ES-I3 (cell line): ENCODE results near the gene MYO16.

ENCODE experiments used
- H3K36me3 ChIP-seq: 2 replicates; pipeline ENCODE4 v1.6.1; 2013; ENCODE audit warnings: mild to moderate bottlenecking, low read length, control low read depth, moderate library complexity; ENCODE audit not compliant: insufficient read depth
- H3K4me1 ChIP-seq: 2 replicates; pipeline ENCODE4 v1.6.1; 2013; ENCODE audit warnings: mild to moderate bottlenecking, control low read depth, low read length; ENCODE audit not compliant: insufficient read depth
- H3K9ac ChIP-seq: 2 replicates; pipeline ENCODE4 v1.6.1; 2013; ENCODE audit warnings: low read depth, mild to moderate bottlenecking, low read length, moderate library complexity
- H3K9me3 ChIP-seq: 2 replicates; pipeline ENCODE4 v1.6.1; 2013; ENCODE audit warnings: mild to moderate bottlenecking, low read length, moderate library complexity; ENCODE audit not compliant: control insufficient read depth, insufficient read depth

The MYO16 gene

DNA sequence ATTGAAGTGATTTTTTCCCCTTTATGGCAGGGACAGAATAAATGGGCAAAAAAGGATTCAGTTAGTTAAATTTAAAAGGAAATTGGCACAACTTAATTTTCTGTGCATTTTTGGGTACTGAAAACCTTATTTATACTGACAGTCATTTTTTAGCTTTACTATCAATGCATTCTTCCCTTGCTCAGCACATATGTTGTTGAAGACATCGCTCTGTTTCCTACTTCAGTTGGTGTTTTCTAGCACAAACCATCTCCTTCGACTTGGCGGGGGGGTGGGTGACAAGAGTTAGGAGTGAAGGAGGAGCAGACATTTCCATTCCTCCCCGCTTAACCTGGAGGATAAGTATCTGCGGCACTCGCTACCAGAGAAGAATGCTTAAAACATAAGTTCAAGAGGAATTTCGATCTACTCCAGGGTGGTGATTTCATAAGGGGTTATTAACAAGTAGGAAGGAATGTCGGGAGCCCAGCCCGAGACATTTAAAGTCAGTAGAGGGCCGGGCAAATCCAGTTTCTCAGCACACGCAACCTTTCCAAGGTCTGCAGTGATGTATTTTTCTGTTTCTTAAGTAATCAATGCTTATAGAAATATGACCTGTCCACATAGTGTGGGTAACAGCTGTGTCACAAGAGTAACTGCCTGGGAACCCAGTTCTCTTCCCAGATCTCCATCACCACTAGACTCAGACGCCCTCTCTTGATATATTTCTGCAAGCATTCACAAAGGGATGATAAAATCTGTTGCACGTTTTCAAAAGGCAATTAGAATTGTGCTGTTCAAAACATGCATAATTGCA is 525.8 kb downstream of the MYO16 start:
- H3K9ac ChIP-seq, result peak overlapping the region; percentile 10; the same call in 1 of the 2 replicates
- no peaks in the 10 kb centered on the region for H3K9me3 ChIP-seq
- H3K36me3 ChIP-seq, result no peaks in the 10 kb centered on the region
- peaks cover 75% of the 10 kb centered on the region for H3K4me1 ChIP-seq

DNA sequence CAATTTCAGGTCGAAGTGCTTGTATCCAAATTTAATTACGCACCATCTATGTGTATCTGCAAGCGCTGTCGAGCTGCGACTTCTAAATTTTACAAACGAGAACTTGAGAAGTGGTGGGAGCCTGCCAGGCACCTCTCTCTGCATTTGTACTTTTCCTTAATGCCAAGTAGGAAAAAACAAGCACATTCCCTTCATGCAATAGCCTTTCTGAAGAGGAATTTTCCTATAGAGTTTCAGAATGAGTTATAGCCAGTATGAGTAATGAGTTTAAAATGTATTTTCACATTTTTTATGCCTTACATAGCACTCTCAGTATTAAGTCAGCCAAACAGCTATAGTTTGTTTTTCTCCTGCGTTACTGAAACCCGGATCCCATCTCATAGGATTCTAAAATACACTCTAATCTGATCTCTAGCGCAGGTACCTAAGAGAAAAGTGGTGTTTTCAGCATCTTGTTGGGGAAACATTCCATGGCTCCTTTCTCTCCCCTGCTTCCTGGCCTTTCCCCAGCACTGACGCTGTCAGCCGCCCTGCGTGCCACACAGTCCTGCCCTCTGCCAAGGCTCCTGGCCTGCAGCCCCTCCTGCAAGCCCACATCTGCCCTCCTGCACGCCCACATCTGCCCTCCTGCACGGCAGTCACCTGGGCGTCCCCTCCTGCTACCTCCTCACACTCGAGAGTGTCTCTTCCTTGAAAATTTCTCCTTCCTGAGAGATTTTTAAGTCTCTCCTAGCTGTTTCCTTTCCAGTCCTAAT is 526.9 kb downstream of the MYO16 start:
- Histone ChIP-seq H3K4me1 (peaks cover 78% of the 10 kb centered on the region), H3K9me3 (no peaks in the 10 kb centered on the region), H3K36me3 (no peaks in the 10 kb centered on the region)

DNA sequence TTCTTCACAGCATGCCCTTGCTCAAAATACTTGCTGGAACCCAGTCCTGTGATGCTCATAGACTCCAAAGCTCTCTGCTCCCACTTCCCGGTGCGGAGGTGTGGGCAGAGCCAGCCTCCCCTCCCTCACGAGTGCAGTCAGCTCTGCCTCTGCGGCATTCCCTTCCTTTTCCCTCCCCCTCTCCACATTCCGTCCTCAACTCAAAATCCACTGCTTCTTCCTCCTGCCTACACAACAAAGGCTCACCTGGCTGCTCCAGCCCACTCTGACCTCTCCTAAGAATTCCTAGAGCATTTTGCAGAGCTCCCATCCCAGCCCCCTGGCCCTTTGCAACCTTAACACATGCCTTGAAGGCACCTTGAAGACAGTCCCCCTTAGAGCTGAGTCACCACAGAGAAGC is 527.9 kb downstream of the MYO16 start:
- Histone ChIP-seq H3K36me3 (no peaks in the 10 kb centered on the region), H3K9ac (peak overlapping the region; percentile 13; the same call in 1 of the 2 replicates), H3K4me1 (peaks cover 71% of the 10 kb centered on the region), H3K9me3 (no peaks in the 10 kb centered on the region)

More for the DNA sequence above, 526.9 kb downstream of the MYO16 start:
- peak overlapping the region; percentile 13; the same call in 1 of the 2 replicates for H3K9ac ChIP-seq

DNA sequence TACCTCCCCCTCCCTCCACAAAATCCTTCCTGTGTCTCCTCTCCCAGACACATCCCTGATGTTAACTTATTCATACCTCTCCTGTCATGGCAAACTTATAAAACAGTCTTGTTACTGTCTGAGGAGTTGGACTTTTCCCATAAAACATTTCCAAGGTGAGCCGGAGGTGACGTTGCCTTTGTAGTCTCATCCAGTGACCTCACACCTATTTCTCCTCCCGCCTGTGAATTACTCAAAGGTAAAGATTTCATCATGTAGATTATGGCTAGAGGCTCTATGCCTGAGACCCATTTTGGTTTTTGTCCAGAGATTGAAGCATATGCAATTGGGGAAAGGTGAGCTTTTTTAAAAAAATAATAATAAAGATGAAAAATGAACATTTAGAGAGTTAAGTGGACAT is 529.0 kb downstream of the MYO16 start:
- no peak overlapping the region for H3K9ac ChIP-seq
- no peaks in the 10 kb centered on the region for H3K36me3 ChIP-seq
- no peaks in the 10 kb centered on the region for H3K9me3 ChIP-seq
- peaks cover 78% of the 10 kb centered on the region for H3K4me1 ChIP-seq

DNA sequence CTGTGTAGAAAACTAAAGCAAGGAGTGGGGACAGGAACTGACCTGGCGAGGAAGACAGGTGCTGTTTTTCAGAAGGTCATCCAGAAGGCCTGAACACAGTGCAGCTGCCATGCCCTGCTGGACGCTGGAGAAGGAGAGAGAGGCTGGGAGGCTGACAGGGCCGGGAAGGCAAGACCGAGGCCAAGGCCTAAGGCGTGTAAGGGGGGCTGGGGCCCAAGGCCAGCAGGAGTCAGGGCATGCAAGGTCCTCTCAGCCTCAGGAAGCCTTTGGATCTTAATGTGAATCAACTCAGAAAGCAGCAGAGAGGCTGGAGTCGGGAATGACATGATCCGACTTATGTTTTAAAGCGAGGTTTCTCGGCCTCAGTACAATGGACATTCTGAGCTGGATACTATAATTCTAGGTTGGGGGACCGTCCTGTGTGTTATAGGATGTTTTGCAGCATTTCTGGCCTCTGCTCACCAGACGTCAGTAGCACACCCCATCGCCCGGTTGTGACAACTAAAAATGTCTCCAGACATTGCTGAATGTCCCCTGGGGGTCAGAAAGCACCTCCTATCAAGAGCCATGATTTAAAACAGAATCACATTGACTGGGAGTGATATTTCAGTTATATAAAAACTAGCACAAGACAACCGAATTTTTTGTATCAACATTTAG is 530.4 kb downstream of the MYO16 start:
- Histone ChIP-seq H3K4me1 (peaks cover 71% of the 10 kb centered on the region), H3K9me3 (no peaks in the 10 kb centered on the region), H3K9ac (no peak overlapping the region), H3K36me3 (no peaks in the 10 kb centered on the region)

DNA sequence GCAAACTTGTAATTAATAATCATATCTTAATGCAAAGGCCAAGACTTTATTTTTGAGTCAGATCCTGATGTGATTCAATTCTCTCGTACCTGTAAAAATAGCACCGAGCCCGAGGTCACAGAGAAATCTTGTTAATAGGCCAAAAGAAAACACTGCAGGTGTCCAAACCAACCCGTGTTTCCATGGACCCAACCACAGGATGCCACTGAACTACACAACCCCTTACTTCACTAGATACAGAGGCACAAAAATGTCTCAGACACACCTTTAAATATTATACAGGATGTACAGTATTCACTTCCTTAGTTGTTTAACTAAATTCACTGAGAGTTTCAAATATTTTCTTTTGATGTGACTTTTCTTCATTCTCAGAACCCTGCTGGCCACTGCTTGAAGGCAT is 530.9 kb downstream of the MYO16 start:
- no peak overlapping the region for H3K9ac ChIP-seq

DNA sequence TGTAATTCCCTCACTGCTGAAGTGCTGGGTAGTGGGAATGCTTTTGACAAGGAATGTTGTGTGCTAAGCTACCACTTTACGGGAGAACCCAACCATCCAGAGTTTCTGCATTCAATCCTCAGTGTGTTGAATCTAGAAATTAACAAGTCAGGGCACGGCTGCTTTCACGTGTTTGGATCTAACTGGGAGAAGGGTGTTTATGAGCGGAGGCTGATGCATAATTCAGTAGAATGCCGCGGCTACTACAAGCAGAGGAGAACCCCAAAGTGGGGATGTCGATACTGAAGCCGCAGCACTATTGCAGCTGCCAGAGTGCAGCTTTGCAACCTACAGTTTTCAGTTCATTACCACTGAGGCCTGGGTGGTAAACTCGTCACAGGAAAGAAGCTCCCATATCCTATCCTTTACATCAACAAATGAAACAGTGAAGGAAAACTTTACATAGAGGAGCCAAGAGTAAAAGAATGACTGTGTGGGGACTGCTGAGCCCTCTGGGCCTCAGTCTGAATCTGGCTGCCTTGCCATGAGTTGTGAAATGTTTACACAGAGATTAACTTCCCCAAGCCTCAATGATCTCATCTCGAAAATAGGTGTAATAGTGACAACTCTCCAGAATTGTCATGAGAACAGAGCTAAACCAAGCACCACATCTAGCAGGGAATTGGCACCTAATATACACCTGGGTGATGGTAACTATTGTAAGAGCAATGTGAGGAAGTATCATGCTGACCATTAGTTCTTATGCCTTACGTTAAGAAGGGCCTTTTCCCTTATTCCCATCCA is 531.7 kb downstream of the MYO16 start:
- Histone ChIP-seq H3K9me3 (no peaks in the 10 kb centered on the region), H3K4me1 (peaks cover 62% of the 10 kb centered on the region), H3K36me3 (no peaks in the 10 kb centered on the region), H3K9ac (no peak overlapping the region)

More for the DNA sequence above, 530.9 kb downstream of the MYO16 start:
- Histone ChIP-seq H3K4me1 (peaks cover 65% of the 10 kb centered on the region), H3K9me3 (no peaks in the 10 kb centered on the region), H3K36me3 (no peaks in the 10 kb centered on the region)

DNA sequence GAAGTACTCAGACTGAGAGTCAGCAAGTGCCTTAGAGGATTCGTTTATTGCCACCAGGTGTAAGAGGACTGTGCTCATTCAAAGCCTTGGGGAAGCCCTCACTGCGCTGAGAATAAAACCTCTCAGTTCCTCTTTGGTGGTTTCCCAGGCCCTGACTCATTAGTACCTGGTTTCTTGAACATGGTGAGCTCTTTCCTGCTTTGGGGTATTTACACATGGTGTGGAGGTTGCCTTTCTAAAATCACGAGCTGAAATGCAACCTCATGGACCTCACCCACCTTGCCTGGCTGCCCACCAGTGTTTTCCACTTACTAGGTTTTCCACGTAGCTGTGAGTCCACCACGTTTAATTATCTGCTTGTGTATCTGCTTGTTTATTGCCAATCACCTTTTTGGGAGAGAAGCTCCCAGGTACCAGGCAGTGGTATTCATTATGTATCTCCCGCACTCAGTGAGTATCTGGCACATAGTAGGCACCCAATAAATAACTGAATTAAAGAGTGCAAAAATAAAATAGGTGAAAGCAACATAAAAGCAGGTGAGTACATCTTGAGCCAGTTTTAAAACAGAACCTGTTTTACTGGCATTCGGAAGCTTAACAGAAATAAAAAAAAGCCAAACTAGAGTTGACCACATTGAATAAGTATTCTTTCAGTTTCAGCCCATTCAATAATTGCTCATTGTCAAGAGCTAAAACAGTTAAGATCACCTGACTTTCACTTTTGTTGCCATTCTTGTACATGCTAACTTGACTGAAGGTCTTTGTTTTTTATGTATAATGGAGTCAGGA is 533.0 kb downstream of the MYO16 start:
- no peaks in the 10 kb centered on the region for H3K9me3 ChIP-seq
- peaks cover 51% of the 10 kb centered on the region for H3K4me1 ChIP-seq
- H3K9ac ChIP-seq, result no peak overlapping the region
- H3K36me3 ChIP-seq, result no peaks in the 10 kb centered on the region

DNA sequence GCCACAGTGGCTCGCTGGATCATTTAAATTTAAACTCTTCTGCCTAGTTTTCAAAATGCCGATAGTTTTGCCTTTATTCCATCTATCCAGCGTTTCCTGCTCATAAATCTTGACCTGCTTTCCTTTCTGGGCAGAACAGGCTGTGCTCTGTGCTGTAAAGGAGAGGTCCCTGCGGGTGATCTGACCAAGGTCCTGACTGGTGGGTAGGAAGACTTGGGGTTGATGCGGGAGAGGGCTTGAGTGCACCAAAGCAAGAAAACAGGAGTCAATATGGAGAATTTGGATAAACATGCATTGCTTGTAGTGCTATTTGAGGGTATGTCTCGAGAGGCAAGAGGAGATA is 533.6 kb downstream of the MYO16 start:
- no peaks in the 10 kb centered on the region for H3K36me3 ChIP-seq
- peaks cover 45% of the 10 kb centered on the region for H3K4me1 ChIP-seq
- H3K9ac ChIP-seq, result no peak overlapping the region
- no peaks in the 10 kb centered on the region for H3K9me3 ChIP-seq

DNA sequence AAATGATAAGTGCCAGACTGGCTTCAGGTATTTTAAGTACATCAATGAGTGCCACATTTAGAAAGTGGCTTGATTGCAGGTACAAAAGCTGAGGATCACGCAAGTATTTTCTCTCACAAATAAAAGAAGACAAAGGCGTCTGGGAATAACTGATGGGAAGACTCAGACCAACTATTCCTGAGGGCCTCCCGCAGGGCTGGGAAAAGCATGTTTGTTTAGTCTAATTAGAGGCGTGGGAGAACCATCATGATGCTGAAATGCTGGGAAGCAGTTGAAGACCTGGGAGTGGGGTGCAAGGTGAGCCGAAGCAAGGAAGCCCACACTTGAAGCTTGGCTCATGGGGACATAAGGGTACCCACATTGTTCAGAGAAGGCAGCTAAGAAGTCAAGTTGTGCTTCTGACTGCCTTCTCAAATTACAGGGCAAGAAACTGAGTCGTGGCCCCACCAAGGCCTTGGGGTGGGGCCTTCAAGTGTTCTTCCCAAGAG is 536.0 kb downstream of the MYO16 start:
- H3K36me3 ChIP-seq, result no peaks in the 10 kb centered on the region
- H3K9me3 ChIP-seq, result no peaks in the 10 kb centered on the region
- no peak overlapping the region for H3K9ac ChIP-seq
- peaks cover 23% of the 10 kb centered on the region for H3K4me1 ChIP-seq

DNA sequence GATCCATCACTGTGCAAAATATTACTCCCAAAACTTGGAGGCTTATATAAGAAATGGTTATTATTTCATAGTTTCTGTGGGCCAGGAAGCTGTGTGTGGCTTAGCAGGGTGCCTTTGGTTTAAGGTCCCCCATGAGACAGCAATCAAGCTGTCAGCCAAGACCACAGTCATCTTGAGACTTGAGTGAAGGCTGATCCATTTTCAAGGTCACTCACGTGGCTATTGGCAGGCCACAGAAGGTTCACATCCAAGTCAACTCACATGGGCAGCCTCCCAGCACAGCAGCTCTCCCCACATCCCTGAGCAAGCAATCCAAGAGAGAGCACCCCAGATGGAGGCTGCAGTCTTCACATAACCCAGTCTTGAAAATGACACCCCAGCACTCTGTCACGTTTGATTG is 537.4 kb downstream of the MYO16 start:
- H3K36me3 ChIP-seq, result no peaks in the 10 kb centered on the region
- H3K4me1 ChIP-seq, result peaks cover 13% of the 10 kb centered on the region
- no peak overlapping the region for H3K9ac ChIP-seq
- H3K9me3 ChIP-seq, result no peaks in the 10 kb centered on the region

DNA sequence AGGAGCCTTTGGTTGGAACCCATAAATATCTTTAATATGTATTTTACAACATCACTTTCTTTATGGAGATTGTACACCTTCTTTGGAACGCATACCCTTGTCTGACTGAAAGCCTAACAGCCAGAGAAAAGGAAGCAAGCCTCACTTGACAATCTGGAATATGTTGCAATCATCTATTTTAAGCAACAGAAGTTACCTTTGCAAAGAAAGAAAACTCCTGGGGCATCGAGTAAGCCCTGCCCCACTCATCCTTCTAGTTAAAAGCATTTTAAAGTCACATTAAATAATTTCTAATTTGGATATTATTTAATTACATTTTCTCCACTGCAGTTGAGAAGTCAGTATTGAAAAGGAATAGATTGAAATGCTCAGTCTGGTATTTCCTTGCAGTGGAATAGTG is 542.7 kb downstream of the MYO16 start:
- Histone ChIP-seq H3K36me3 (no peaks in the 10 kb centered on the region), H3K9me3 (no peaks in the 10 kb centered on the region), H3K9ac (no peak overlapping the region), H3K4me1 (no peaks in the 10 kb centered on the region)

DNA sequence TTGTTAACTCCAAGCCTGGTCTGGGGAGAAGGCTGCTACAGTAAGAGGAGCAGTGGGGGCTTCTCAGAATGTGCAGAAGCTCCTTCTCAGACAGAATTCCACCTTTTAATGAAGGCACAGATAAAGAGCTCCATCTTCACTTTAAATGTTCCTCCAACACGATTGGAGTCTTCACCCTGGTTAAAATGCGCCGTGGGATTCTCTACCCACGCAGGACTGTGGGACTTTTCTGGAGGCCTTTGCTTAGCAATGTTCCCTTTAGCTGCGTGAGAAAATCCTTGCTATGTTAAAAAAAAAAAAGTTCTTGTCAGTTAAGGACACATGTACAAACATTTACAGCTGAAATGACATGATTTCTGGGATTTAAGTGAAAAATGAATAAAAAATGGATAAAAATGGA is 546.3 kb downstream of the MYO16 start:
- no peaks in the 10 kb centered on the region for H3K36me3 ChIP-seq
- H3K9ac ChIP-seq, result no peak overlapping the region
- no peaks in the 10 kb centered on the region for H3K9me3 ChIP-seq
- H3K4me1 ChIP-seq, result peaks cover 1% of the 10 kb centered on the region
